H1 (cell line): ENCODE measurements around the gene SPOCK1. TPM values are rescaled to one million over a fixed set of nuclear protein-coding genes. Genes with fewer than 3 reads are reported as not detected.

Experiments
- ASH2L ChIP-seq: fragments of 200-600, 300-600 bp; sonication (generic); IDR thresholded peaks from one replicate; pipeline ENCODE4 v1.7.1; 2017; ENCODE audit warnings: low read length
- CHD1 ChIP-seq: IDR thresholded peaks from 2 replicates; pipeline ENCODE4 v1.6.1; 2012; ENCODE audit warnings: low read depth, low read length, improper control_type of control experiment
- HDAC6 ChIP-seq: IDR thresholded peaks from one replicate; pipeline ENCODE4 v1.7.1; 2012; ENCODE audit warnings: low read depth, mild to moderate bottlenecking, inconsistent platforms, low read length, moderate library complexity
- KDM4A ChIP-seq: IDR thresholded peaks from one replicate; pipeline ENCODE4 v1.7.1; 2012; ENCODE audit warnings: low read depth, mild to moderate bottlenecking, moderate library complexity, low read length, inconsistent platforms; ENCODE audit not compliant: severe bottlenecking
- SUZ12 ChIP-seq: fragments of 200-600 bp; sonication (generic); IDR thresholded peaks from 2 replicates; pipeline ENCODE4 v1.6.1; 2012; ENCODE audit warnings: mild to moderate bottlenecking, inconsistent platforms, low read length, moderate library complexity, mixed read lengths
- TEAD4 ChIP-seq: IDR thresholded peaks from 2 replicates; pipeline ENCODE4 v1.6.1; 2012; ENCODE audit warnings: low read depth, low read length, inconsistent platforms, mixed read lengths
- polyA plus RNA-seq, 7 experiments: library from polyadenylated mRNA; depleted of rRNA in 3 of 7; stranded (reverse) in 5 of 7; unstranded in 2 of 7; fragments of >200 nt in 5 of 7; fragments of 200-250 nt in 2 of 7; gene quantifications; 1 replicate in 5 of 7; 2 replicates in 1 of 7; 4 replicates in 1 of 7; pipeline versions ENCODE4 v1.2.1 to v1.2.3, GENCODE V29; 2011 to 2013; ENCODE audit warnings: missing spikeins in 2 of 7, mixed read lengths in 2 of 7
- total RNA-seq: library from RNA; stranded (reverse); fragmentation: NEBNext Ultra II Directional; extraction: Animal tissue kit (Norgen Biotek cat#: 25700); gene quantifications from 2 replicates; pipeline ENCODE4 v1.2.1, GENCODE V29; 2021
- TF ChIP-seq, protein P1 (sequence below): IDR thresholded peaks from 2 replicates; pipeline ENCODE4 v1.6.1; 2012; ENCODE audit warnings: inconsistent platforms
- TF ChIP-seq, protein P2 (sequence below): IDR thresholded peaks from 2 replicates; pipeline ENCODE4 v1.6.1; 2012; ENCODE audit warnings: inconsistent platforms

The SPOCK1 gene
- total and polyA plus RNA-seq, 2 of the 8 experiments (the other 6 are each of a cell fraction or from before 2014, with no cell fraction given): 6.9 to 18.1 TPM

DNA sequence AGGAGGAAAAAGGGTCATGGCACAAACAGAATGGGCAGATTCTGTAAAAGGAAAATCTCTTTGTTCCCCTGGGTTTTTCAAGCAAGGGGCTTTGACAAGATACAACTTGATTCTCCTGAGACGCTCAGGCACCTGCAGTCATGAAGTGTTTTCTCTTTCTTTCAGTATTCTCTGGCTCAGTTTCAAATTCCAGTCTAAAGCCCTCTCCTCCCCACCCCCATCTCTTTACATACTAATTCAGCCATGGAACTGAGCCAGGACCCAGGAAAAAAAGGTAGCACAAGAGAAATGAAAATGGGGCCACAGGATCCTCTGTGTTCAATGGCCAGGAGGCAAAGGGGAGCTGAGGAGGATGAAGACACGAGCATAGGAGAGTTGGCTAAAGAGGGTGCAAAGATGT lies 408.4 kb downstream of the SPOCK1 start (continued):
- TF ChIP-seq, protein P1, sequence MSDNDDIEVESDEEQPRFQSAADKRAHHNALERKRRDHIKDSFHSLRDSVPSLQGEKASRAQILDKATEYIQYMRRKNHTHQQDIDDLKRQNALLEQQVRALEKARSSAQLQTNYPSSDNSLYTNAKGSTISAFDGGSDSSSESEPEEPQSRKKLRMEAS: no peak
- TF ChIP-seq TEAD4: no peak
- no peak for TF ChIP-seq ASH2L
- TF ChIP-seq CHD1: no peak
- TF ChIP-seq KDM4A: no peak
- TF ChIP-seq, protein P2, sequence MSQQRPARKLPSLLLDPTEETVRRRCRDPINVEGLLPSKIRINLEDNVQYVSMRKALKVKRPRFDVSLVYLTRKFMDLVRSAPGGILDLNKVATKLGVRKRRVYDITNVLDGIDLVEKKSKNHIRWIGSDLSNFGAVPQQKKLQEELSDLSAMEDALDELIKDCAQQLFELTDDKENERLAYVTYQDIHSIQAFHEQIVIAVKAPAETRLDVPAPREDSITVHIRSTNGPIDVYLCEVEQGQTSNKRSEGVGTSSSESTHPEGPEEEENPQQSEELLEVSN: no peak
- TF ChIP-seq SUZ12: no peak
- TF ChIP-seq HDAC6: no peak
